Measurements from ENCODE around the gene CHRNA1.

- TF ChIP-seq, protein P1, sequence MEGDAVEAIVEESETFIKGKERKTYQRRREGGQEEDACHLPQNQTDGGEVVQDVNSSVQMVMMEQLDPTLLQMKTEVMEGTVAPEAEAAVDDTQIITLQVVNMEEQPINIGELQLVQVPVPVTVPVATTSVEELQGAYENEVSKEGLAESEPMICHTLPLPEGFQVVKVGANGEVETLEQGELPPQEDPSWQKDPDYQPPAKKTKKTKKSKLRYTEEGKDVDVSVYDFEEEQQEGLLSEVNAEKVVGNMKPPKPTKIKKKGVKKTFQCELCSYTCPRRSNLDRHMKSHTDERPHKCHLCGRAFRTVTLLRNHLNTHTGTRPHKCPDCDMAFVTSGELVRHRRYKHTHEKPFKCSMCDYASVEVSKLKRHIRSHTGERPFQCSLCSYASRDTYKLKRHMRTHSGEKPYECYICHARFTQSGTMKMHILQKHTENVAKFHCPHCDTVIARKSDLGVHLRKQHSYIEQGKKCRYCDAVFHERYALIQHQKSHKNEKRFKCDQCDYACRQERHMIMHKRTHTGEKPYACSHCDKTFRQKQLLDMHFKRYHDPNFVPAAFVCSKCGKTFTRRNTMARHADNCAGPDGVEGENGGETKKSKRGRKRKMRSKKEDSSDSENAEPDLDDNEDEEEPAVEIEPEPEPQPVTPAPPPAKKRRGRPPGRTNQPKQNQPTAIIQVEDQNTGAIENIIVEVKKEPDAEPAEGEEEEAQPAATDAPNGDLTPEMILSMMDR (IDR thresholded peaks at IDR 0.05 in 4 of 5, conservative IDR thresholded peaks at IDR 0.05 in 1 of 5): no peak
- no peak for TF ChIP-seq POLR2A (IDR thresholded peaks at IDR 0.05)
Measured at GRCh38 chr2:174717273-174717672, 47.0 kb downstream of the CHRNA1 start.

Data from gastrocnemius medialis (tissue), 4 donors.